Neural cell (in vitro differentiated cells): ENCODE measurements around the gene SPOCK1.

ENCODE experiments used
- CTCF ChIP-seq: fragments of 450-650 bp; IDR thresholded peaks from 2 replicates; pipeline ENCODE4 v1.5.1; 2014; ENCODE audit warnings: antibody characterized with exemption, mild to moderate bottlenecking, moderate library complexity; ENCODE audit not compliant: poor library complexity, severe bottlenecking
- EP300 ChIP-seq: fragments of 450-650 bp; conservative IDR thresholded peaks from 2 replicates; pipeline ENCODE4 v1.6.1; 2014; ENCODE audit warnings: antibody characterized with exemption, mild to moderate bottlenecking, moderate library complexity; ENCODE audit not compliant: poor library complexity, severe bottlenecking
- TAF1 ChIP-seq: IDR thresholded peaks from 2 replicates; pipeline ENCODE4 v1.6.1; 2012; ENCODE audit warnings: low read depth

- TF ChIP-seq CTCF (no peak), TAF1 (no peak), EP300 (no peak)
Observed at GRCh38 chr5:137262818-137263217, 236.3 kb downstream of the SPOCK1 start.
